ENCODE results near the gene FMNL1.
"Not testable (repeated sequence)": the region's sequence is repeated elsewhere in the genome, so short reads cannot be mapped to it uniquely, and the experiment has no call there.

The FMNL1 gene

GRCh38 chr17:45234641-45235415 lies 13.1 kb downstream of the FMNL1 start:
- no peak for DNase-seq (ENCODE audit: low spot score)

- DNase-seq (ENCODE audit: low spot score): peak; percentile 58
Observed at GRCh38 chr17:45235416-45236281, 14.0 kb downstream of the FMNL1 start.

DNA sequence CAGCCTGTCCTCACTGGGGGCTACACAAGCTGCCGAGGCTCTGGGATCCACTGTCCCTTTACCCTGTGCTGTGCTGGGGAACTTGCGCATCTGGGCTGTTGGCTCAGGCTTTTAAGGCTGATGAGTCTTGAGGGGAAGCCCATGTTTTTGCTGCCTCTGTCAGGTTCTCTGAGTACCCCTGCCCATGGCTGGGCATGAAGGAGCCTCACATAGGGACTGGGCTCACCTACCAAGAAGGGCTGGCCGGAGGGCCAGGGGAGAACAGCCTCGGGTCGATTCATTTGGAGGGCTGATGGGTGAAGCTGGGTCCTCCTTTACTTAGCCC lies 14.6 kb downstream of the FMNL1 start:
- no peak for DNase-seq (ENCODE audit: low spot score)

GRCh38 chr17:45237686-45238085 lies 16.0 kb downstream of the FMNL1 start:
- DNase-seq (ENCODE audit: low spot score): no peak

DNA sequence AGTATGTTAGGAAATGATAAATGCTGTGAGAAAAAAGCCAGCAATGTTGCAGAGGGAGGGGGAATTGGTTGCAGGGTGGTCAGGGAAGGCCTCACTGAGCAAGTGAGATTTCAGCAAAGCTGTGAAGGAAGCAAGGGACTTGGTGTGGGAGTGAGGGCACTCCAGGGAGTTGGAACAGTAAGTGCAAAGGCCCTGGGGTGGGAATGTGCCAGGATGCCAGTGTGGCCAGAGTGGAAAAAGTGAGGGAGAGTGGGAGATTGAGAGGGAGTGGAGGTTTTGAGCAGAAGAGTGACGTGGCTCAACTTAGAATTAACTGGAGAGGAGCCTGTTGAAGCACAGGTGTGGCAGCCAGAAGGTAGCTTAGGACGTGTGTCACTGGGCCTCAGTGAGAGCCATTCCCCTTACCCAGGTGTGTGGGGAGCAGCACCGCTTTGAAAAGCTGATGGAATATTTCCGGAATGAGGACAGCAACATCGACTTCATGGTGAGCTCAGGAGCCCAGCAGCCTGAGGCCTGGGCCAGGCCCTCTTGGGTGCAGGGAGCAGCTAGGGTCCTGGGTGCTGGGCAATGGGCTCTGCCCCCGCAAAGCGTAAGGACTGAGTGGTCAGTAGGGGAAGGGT lies 16.6 kb downstream of the FMNL1 start:
- DNase-seq (ENCODE audit: low spot score): no peak

DNA sequence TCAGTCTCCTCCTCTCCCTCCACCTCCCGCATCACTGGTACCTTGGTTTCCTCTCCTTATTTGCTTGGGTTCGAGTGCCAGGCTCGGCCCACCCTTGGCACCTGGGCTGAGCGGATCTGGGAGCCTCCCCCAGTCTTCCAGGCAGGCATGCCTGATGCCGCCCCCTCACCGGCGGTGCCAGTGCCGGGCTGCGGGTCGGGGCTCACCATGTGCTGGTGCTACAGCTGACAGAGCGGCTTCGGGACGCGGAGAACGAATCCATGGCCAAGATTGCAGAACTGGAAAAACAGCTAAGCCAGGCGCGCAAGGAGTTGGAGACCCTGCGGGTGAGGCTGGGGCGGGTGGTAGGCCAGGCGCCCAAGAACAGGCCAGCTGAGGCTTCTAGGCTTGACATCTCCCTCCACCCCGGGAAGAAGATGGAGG lies 19.2 kb downstream of the FMNL1 start:
- no peak for DNase-seq (ENCODE audit: low spot score)

- DNase-seq (ENCODE audit: low spot score): no peak
Observed at GRCh38 chr17:45241328-45242028, 19.8 kb downstream of the FMNL1 start.

DNA sequence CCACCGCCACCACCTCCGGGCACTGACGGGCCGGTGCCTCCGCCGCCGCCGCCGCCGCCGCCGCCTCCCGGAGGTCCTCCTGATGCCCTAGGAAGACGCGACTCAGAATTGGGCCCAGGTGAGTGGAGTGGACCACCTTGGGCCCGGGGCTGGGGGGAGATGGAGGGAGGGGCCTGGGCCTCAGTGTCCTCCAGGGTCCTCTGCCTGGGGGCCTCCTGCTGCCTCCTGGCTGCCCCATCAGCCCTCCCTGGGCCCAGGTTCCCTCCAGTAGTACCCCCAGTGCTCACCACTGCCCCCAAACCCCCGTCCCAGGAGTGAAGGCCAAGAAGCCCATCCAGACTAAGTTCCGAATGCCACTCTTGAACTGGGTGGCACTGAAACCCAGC lies 20.3 kb downstream of the FMNL1 start:
- no peak for DNase-seq (ENCODE audit: low spot score)

DNA sequence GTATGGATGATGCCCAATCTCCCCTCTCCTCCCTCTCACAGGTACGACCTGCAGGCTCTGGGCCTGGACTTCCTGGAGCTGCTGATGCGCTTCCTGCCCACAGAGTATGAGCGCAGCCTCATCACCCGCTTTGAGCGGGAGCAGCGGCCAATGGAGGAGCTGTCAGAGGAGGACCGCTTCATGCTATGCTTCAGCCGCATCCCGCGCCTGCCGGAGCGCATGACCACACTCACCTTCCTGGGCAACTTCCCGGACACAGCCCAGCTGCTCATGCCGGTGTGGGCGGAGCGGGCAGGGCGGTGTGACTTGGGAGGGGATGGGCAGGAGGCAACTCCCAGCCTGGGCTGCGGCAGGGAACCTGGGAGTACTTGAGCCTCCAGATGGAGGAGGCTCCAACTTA lies 22.1 kb downstream of the FMNL1 start:
- no peak for DNase-seq (ENCODE audit: low spot score)

DNA sequence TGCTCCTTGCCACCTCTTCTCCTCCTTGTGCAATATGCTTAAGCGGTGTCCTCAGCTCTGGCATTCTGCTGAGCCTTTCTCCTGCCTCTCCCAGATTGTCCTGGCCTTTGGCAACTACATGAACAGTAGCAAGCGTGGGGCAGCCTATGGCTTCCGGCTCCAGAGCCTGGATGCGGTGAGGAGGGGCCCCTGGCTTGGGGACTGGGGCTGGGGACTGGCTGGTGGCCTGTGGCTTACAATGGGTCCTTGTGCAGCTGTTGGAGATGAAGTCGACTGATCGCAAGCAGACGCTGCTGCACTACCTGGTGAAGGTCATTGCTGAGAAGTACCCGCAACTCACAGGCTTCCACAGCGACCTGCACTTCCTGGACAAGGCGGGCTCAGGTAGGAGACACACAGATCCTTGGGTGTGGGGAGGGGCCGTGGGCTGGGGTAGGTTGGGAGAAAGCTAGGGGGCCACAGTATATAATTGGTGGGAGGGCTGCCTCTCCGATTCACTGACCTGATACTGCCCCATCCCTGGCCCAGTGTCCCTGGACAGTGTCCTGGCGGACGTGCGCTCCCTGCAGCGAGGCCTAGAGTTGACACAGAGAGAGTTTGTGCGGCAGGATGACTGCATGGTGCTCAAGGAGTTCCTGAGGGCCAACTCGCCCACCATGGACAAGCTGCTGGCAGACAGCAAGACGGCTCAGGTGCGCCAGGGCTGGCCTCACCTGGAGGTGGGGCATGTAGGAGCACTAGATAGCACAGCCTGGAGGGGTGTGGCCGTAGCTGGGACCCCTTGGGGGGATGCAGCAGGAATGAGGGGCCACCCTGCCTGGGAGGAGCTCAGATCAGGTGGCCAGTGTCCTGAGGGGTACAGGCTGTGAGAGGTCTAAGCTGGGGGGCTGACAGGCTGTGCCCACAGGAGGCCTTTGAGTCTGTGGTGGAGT lies 23.3 kb downstream of the FMNL1 start:
- no peak for DNase-seq (ENCODE audit: low spot score)

- DNase-seq (ENCODE audit: low spot score): no peak
Observed at GRCh38 chr17:45246338-45246737, 24.7 kb downstream of the FMNL1 start.

GRCh38 chr17:45246861-45247428 lies 25.3 kb downstream of the FMNL1 start:
- no peak for DNase-seq (ENCODE audit: low spot score)

GRCh38 chr17:45247429-45248131 lies 25.9 kb downstream of the FMNL1 start:
- DNase-seq (ENCODE audit: low spot score): peak; percentile 29

- no peak for DNase-seq (ENCODE audit: low spot score)
Observed at GRCh38 chr17:45248132-45248957, 26.7 kb downstream of the FMNL1 start.

DNA sequence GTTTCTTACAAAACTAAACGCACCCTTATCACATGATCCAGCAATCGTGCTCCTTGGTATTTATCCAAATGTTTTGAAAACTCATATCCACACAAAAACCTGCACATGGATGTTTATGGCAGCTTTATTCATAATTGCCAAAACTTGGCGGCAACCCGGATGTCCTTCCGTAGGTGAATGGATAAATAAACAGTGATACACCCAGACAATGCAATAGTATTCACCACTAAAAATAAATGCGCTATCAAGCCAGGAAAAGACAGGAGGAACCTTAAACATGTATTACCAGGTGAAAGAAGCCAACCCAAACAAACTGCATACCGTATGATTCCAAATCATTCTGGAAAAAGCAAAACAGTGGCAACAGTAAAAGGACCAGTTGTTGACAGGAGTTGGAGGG lies 30.2 kb downstream of the FMNL1 start:
- DNase-seq (ENCODE audit: low spot score): no peak

DNA sequence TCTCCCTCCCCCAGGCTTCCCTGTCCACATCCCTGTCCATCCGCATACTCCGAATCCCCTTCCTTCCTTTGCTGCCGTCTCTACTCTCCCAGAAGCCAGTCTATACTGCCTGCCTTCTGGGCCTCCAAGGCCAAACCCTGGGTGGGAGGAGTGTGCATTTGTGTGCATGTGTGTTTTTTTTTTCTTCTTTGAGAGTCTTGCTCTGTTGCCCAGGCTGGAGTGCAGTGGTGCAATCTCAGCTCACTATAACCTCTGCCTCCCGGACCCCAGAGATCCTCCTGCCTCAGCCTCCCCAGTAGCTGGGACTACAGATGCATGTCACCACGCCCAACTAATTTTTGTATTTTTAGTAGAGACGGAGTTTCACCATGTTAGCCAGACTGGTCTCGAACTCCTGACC lies 31.6 kb downstream of the FMNL1 start:
- not testable (repeated sequence) for DNase-seq (ENCODE audit: low spot score)

DNA sequence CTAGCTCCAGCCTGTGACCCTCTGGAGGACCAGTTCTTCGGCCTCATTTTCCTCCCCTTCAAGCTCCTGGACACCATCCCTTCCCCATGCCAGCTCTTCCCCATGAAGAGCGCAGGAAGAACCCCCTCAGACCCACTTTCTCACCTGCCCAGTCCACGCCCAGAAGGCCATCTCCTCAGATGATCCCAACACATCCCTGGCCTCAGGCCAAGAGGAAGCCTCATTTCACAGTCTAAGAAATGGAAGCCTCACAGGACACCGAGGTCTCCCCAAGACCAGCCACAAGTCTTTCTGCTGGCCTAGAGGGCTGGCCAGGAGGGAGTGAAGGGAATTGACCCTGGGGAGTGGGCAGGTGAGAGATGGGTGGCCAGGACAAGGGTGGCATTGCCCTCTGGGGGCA lies 32.2 kb downstream of the FMNL1 start:
- no peak for DNase-seq (ENCODE audit: low spot score)

GRCh38 chr17:45255358-45255757 lies 33.7 kb downstream of the FMNL1 start:
- DNase-seq (ENCODE audit: low spot score): no peak
